HG02571 (cell line): Measurements from ENCODE around the gene KLK13.

ENCODE experiments used
- ATAC-seq: cut with Tn5 transposase; IDR thresholded peaks from one replicate; pipeline ENCODE4 v1.9.1; 2021; ENCODE audit warnings: mild to moderate bottlenecking, moderate library complexity; ENCODE audit not compliant: unreplicated experiment

KLK13 gene

GRCh38 chr19:51093101-51093500 is 28.2 kb upstream of the KLK13 start:
- ATAC-seq, result no peak

- ATAC-seq, result no peak
Observed at GRCh38 chr19:51091895-51092873, 27.3 kb upstream of the KLK13 start.

GRCh38 chr19:51091126-51091525 is 26.2 kb upstream of the KLK13 start:
- no peak for ATAC-seq

- ATAC-seq, result no peak
Observed at GRCh38 chr19:51090471-51090870, 25.6 kb upstream of the KLK13 start.

- no peak for ATAC-seq
Observed at GRCh38 chr19:51089786-51090185, 24.9 kb upstream of the KLK13 start.

GRCh38 chr19:51086153-51086850 is 21.4 kb upstream of the KLK13 start:
- no peak for ATAC-seq

- no peak for ATAC-seq
Observed at GRCh38 chr19:51084505-51084904, 19.6 kb upstream of the KLK13 start.

GRCh38 chr19:51083783-51084182 is 18.9 kb upstream of the KLK13 start:
- ATAC-seq, result no peak

- ATAC-seq, result no peak
Observed at GRCh38 chr19:51083181-51083580, 18.3 kb upstream of the KLK13 start.

- no peak for ATAC-seq
Observed at GRCh38 chr19:51082611-51083010, 17.7 kb upstream of the KLK13 start, which contains the start of gene KLK14. Gene KLK14 (minus strand): TSS chr19:51082887. CDS start chr19:51082614, 273 bp downstream.

GRCh38 chr19:51081476-51081875 is 16.6 kb upstream of the KLK13 start:
- no peak for ATAC-seq

GRCh38 chr19:51079481-51080110 is 14.7 kb upstream of the KLK13 start:
- no peak for ATAC-seq

- ATAC-seq, result no peak
Observed at GRCh38 chr19:51078731-51079130, 13.8 kb upstream of the KLK13 start.

- no peak for ATAC-seq
Observed at GRCh38 chr19:51078104-51078503, 13.2 kb upstream of the KLK13 start.

- no peak for ATAC-seq
Observed at GRCh38 chr19:51076631-51077213, 11.8 kb upstream of the KLK13 start.

- no peak for ATAC-seq
Observed at GRCh38 chr19:51075998-51076397, 11.1 kb upstream of the KLK13 start.

- no peak for ATAC-seq
Observed at GRCh38 chr19:51071095-51071405, 6.2 kb upstream of the KLK13 start.

GRCh38 chr19:51070334-51071094 is 5.6 kb upstream of the KLK13 start:
- no peak for ATAC-seq

- ATAC-seq, result no peak
Observed at GRCh38 chr19:51066393-51067186, 1.7 kb upstream of the KLK13 start.
